GM19324 (cell line): Measurements from ENCODE around the gene NEURL3.

Experiments
- ATAC-seq: cut with Tn5 transposase; IDR thresholded peaks from one replicate; pipeline ENCODE4 v1.9.1; 2021; ENCODE audit warnings: mild to moderate bottlenecking, moderate library complexity; ENCODE audit not compliant: unreplicated experiment, low FRiP score

Gene NEURL3

DNA sequence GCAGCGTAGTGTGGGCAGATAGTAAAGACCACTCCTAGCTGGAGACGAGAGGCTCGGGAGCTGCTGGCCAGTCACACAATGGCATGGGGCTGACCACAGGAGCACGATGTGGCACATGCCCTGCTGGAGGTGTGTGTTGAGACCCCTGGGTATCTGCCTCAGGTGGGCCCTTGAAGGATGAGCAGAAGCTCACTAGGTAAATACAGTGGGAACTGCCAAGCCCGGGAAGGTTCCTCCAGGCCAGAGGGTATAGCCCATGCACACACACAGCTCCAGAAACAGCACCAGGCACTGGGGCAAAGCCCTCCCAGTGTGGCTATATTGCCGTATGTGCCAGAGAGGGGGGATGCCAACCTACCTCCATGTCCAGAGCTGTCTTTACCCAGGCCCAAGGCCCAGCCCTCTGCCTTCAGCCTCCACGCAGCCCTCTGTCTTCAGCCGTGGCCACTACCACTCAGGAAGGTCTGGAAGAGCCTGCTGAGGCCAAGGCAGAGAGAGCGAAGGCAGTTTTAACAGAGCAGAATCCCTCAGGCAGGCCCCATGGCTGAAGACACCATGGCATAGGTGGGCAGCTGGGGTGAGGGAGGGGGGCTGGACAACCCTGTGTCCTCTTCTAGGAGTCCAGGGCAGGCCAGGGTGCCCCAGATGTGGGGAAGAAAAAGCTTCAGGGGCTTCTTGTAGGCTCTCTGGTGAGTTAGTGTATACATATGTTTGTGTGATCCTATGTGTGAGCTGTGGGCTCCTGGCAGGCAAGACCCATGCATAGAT is 24.4 kb upstream of the NEURL3 start:
- no peak for ATAC-seq

DNA sequence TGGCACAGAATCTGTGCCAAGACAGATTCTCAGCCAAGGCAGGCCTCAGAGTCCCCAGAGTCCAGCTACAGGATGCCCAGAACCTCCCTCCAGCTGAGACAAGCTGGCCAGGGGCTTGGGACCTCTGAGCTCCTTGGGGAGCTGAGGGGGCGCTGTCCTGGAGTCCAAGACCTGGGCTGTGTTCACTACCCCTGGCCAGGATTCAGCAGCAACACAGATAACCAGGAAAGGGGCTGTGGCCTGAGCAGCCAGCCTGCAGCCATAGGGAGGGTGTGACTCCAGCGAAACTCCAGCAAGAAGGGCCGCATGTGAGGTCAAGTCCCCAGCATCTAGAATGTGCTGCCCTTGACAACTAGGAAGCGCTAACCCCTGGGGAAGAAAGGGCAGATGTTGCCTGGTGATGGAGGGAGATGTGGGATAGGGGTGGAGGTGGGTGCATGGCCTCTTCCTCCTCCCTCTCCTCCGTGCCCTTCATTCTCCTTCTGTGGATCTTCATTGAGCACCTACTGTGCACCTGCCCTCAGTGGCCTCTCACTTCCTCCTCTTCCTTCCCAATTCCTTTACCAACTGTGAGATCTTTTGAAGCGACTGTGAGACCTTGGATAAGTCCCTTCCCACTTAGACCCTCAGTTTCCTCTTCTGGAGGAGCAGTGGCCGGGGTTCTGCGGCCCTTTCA is 23.7 kb upstream of the NEURL3 start:
- ATAC-seq: no peak

DNA sequence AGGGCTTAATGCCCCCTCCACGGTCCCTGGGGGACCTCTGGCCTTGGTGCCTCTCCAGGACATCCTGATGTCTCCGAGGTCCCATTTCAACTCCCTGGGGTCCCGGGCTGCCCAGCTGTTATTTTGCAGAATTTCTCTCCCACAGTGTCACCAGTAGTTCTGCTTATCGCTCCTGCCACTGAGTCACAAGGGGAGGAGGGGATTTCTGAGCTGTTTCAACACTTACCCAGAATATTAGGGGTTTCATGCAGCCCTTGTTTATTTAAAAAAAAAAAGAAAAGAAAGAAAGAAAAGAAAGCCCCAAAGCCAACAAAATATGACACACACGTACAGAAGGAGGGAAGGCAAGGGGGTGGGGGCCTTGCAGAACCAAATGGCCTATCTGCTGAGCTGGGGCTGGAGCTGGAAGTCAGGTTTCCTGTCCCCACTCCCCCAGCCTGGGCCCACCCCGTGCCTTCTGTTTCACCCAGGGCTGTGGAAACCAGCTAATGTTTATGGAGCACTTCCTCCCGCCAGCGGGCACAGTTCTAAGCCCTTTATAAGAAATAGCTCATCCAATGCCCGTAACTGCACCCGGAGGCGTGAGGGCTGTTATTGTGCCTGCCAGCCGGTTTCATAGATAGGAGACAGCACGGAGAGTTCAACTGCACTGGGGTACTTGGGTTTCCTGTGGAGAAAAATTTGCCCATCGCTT is 23.0 kb upstream of the NEURL3 start:
- ATAC-seq: no peak

DNA sequence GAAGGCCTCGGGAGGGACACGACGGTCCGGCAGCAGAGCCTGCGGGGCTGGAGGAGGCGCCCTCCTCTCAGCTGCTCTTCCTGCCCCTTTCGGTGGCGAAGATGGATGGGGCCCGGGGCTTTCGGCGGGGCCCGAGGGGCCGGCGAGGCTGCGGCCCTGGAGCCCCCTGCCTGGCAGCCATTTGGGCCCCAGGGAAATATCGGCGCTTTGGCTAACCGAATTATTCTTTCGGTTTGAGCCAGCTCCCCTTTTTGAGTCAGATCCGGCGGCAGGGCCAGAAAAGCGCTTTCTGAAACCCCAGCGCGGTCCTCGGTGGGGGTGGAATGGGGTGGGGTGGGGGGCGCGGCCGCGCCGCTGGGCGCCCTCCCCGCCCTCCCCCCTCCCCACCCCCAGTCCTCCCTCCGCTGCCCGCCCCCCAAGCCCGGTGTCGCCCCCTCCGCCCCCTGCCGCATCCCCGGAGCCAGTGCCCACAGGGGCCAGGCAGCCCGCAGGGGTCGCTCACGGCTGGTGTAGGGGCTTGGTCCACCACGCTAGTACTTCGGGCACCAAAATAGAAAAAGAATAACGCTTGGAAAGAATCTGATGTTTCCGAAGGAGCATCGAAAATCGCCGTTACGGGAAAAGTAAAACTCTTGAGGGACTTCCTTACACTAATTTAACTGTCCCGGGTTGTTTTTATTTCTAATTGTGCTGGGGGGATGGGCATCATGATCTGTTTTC is 22.3 kb upstream of the NEURL3 start:
- no peak for ATAC-seq

DNA sequence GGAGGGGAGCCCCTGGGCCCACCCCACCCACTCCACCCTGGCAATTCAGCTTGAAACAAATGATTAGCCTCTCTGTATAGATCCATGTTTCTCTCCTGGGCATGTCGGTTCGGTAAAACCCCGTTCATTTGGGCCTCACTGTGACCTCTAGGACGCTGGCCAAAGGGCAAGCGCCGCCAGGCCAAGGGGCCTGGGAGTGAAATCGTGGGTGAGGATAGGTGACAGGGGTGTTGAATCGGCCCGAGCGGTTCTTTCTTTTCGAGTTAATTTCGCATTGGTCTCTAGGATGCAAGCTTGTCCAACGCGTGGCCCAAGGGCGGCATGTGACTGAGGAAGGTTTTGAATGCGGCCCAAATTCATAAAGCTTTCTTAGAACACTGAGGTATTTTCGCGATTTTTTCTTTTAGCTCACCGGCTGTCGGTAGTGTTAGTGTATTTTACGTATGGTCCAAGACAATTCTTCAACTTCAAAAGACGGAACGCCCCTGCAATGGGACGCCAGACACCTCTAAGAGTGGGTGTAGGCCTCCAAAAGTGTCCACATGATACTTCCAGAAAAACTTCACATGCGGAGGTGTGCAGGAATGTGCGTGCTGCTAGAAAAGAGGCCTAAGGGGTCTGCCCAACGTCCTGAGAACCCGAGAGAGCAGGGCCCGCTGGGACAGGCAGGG is 21.6 kb upstream of the NEURL3 start:
- ATAC-seq: no peak

DNA sequence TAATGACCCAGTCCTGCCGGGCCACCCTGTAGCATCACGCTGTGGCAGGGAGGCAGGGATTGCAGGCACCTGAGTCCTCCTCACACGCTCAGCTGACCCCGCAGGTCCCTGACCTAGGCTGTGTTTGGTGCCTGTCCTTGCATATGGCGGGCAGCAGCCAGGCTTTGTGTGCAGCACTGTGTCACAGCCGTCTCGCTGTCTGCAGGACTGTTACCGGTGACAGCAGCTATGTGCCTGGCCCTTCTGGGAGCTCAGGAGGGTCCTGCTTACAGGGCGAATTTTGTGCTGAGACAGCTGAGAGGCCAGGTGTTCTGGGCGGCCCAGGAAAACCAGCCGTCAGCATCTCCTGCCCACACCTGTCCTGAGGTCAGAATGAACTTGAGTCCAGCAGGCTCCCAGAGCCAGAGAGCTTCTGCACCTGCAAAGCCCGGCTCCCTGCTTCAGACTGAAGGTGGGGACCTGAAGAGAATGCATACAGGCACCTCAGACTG is 21.0 kb upstream of the NEURL3 start:
- ATAC-seq: no peak

DNA sequence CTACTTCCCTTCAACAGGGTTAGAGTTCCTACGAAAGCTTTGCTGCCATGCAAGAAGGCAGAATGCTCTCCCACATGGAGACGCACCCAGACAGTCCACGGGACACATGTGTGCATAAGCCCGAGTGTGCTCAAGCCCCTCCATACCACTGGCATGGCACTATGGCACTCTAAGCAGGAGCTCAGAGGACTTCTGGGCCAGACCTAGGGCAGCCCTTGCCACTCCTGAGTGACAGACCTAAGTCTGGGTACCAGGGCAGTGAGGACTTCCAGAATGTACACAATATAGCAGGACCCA is 20.0 kb upstream of the NEURL3 start:
- ATAC-seq: no peak

DNA sequence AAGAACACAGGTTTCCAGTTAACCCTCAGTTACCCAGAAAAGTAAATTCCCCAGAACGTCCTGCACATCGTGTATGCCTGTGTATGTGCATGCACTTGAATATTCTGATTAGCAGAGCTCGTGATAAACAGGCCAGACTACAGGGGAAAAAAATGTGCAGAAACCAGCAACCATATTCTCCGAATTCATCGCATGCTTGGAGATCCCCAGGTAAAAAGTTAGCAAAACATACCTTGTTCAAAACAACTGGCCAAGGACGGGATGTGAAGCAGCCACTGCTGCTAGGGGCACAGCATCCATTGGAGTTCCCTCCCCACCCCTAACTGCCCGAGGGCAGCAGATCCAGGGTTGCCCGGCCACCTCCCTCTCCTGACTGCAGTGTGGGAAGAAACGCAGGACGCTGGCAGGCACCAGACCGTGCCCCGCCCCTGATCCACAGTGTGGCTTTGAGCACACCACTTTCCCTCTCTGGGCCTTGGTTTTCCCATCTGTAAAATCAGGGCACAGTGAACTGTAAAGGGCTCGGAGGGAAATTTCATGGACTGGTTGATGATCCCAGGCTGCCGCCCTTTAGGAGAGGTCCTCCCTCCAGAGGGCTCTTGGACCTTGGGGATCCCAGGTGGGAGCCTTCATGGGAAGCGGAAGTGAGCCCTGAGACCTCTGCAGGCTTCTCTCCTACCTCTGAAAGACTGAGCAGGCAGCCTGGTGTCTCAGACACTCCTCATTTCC is 19.5 kb upstream of the NEURL3 start:
- ATAC-seq: no peak

DNA sequence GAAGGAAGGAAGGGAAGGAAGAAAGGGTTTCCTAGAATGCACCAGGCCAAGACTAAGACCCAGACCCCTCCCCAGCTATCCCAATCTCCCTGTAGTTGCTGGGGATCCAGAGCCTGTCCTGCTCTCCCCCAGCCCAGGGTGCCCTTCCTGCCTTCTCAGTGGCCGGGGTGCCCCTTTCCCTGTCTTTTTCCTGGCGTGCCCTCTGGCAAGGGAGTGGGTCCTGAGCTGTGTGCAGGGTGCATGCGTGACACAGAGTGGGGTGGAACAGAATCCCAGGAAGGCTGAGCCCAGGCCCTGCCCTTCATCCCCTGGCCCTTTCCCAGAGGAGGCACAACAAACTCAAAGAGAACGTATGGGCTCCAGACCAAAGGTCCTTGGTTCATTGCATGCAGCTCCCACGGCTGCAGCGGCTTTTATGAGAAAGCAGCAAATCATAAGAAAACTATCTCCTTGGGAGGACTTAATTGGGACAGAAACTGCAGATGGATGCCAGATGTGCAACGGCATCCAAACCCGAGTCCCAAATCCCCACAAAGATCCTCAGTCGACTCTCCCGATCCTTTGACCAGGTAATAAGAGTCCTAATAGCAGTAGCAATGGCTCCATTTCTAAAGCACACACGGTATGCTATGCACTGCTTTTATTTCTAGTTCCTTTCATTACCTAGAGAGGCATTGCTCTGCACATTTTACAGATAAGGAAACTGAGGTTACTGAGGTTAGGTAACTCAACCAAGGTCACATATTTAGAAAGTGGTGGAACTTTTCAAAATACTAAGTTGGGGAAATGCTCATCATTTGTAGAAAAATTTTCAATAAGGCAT is 18.7 kb upstream of the NEURL3 start:
- ATAC-seq: no peak

DNA sequence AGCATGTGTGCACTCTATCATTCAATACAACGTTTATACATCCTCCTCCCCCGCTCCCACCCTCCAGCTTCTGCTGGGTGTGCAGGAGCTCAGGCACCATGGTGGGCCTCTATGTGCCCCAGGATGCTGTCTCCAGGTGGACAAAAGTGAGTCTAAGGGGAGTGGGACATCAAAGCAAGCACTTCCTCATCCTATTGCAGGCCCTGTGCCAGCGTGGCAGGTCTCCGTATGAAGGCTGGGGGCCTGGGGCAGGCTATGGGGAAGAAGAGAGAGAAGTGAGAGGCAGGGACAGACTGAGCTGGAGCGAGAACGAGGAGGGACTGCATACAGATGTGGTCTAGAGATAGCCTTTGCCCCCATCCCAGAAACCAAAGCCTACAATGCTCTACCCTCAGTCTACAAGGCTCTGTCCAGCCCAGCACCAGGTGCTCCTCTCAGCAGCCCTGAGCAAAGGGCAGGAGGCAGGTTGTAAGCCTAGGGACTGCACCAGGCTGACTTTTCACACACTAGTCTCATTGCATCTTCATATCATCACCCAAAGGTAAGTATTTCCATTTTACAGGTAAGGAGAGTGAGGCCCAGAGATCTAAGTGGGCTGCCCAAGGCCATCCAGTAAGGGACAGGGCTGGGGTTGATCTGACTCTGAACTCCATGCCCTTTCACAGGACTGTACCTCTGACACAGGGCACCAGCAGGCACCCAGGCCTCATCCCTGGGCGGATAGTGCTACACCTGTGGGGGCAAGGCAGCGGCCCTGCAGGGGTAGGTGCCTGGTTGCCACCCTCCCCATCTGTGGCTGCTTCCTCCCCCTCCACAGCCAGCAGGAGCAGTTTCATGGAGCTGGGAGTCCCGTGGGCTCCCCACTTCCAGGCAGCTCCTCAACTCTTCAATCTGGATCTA is 17.4 kb upstream of the NEURL3 start:
- ATAC-seq: no peak

DNA sequence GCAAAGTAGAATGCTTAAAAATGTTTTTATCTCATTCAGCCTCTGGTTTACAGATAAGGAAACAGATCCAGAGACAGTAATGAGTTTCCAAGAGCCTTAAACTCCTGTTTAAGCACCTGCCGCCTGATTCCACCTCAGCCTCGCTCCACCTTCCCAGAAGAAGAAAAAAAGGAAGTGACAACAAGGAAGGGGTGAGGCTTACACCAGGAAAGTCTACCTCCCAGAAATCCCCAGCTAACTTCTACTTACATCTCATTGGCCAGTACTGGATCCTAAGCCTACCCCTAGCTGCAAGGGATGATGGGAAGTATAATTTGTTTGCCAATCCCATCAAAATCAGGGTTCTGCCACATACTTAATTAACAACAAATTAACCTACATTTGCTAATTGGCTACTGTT is 16.1 kb upstream of the NEURL3 start:
- ATAC-seq: no peak

DNA sequence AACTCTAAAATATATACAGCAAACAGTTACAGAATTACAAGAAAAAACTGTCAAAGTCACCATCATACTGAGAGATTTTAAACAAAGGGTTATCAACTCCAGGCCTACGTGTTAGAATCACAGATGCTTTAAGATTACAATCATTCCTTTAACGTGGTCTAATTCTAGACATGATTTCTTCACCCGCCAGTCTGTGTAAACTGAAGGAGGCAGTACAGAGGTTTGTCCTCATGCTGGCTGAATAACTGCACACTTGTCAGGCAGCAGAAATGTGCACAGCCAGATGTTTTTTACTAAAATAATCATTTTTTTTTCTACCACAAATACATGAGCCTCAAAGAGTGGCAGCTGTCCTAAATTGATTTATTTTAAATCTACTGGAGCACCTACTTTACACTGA is 15.5 kb upstream of the NEURL3 start:
- ATAC-seq: no peak

DNA sequence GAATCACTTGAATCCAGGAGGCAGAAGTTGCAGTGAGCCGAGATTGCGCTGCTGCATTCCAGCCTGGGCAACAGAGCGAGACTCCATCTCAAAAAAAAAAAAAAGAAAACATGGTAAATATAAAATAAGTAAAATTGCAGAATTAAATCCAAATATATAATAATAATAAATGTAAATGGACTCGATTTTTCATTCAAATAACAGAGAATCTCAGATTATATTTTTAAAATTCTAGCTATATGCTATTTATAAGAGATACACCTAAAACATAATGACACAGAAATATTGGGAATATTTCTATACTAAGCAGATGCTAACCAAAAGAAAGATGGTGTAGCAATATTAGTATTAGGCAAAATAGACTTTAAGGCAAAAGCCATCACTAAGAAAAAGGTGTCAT is 15.1 kb upstream of the NEURL3 start:
- no peak for ATAC-seq

DNA sequence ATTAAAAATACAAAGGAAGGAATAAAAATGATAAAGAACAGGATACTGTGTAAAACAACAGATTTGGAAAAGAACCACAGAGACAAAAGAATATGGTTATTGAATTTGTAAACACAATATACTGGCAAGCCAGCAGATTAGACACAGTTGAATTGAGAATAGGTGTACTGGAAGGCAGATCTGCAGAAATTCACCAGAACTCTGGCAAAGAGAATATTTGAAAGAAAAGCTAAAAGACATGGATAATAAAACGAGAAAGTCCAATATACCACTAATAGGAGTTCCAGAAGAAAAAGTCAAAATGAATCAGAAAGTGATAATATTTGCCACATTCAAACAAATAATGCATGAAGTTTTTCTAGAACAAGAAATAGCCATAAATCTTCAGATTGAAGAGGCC is 11.9 kb upstream of the NEURL3 start:
- ATAC-seq: no peak

DNA sequence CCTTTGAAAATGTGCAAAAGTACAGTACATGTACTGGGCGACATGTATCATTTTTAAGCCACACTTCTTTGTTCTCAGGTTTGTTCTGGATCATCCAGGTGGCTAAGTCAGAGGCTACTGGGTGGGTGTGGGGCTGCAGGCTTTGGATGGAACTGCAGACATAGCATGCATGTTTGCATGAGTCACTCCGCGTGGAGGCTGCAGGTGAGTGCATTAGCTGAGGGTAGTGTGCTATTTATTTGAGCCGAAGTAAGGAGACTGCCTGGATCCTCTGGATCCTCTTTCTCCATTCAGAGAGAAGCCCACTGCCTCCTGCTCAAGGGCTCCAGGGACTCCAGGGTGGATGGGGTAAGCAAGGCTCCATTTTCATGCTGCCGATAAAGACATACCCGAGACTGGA is 9.4 kb upstream of the NEURL3 start:
- no peak for ATAC-seq

DNA sequence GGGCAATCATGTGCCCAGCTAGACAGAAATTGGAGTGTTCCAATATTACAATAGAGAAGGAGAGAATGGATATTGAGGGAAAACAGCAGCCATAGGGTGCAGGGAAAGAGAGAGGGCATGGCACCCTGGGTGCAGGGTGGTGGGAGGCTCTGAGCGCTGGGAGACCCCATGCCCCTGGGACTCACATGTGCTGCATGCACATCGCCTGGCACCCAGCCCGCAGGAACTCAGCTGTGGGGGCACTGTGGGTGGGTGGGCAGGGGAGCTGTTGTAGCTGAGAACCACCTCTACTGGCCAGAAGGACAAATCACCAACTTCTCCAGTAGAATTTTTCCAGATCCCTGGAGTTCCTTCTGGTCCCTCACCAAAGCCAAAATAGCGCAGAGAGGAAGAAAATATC is 7.2 kb upstream of the NEURL3 start:
- ATAC-seq: no peak

DNA sequence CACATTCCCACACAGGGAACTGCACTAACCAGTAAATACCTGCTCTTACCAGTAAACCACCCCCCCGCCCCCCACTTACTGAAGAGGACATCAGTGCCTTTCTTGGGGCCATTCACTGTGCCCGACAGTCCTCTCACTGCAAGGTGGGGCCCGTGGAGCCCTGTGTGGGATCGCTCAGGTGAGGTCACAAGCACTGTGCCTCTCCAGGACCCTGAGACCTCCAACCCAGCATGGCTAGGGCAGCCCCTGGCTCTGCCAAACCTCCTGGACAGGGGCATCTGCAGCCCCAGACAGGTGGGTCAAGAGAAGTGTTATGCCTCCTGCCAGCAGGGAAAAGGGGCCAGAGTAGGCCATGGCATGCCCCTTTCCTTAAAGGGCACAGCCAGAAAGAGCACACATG is 6.7 kb upstream of the NEURL3 start:
- no peak for ATAC-seq

DNA sequence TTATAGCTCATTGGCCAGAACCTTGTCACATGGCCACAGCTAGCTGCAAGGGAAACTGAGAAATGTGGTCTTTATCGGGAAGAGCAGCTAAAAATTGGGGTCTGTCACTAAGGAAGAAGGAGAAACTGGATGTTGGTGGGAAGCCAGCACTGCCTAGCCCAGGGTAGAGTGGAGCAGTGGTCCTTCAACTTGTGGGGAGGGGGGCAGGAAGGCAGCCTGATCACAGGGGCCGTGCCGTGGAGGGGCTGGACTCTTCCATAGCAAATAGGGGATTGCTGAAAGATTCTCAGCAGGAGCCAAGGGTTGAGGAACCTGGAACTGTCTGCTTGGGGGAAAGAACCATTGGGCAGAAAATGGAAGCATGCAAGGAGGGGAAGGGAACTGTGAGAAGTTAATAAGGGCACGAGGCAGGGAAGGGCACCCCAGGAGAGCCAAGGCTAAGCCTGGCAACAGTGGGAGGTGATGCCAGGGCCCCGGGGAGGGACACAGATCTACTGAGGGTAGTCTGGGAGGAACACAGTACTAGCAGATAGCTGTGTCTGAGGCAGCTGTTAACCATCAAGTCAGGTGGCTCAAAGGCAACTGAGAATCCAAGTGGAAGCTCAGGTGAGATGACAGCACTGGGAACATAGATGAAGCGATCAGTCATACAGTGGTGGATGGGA is 5.9 kb upstream of the NEURL3 start:
- ATAC-seq: no peak
